GM15510 (cell line): ENCODE data around the gene SUN3.

ENCODE experiments used
- POLR2A ChIP-seq: IDR thresholded peaks from 3 replicates; pipeline ENCODE4 v1.6.1; 2011; ENCODE audit warnings: borderline replicate concordance; ENCODE audit not compliant: insufficient read length; ENCODE audit errors: extremely low read depth

Gene SUN3

DNA sequence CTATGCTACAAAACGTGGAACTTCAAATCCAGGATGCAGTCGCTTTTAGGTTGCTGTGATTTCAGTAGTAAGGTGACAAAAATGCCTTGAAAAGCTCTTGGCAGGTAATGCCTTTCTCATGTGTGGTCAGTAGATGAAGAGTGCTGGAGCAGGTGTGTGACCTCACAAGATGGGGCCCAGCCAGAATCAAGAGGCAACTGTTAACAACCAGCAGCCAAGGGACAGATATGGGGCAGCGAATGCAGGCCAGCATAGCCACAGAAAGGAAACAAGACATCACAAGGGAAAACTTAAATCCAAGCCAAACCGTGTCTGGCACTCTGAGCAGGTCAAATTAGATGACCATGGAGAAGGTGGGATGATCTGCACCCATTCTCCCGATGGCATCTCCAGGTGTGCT, 61.8 kb downstream of the SUN3 start:
- TF ChIP-seq POLR2A, result no peak

DNA sequence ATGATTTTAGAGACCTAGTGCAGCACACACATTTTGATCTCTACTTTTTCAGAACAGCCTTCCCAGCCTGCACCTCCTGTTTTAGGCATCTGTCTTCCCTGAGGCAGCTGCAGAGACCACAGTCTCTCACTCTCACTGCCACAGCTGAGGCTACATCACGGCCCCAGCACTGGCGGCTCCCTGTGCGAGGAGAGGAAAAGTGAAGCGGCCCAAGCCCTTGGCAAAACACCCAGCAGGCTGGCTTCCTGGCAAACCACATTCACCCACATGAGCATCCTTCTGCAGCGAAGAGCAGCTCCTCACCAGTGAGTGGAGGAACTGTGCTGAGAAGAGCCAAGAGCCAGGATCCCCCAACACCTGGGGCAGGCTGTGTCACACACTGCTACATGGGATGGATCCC, 63.5 kb downstream of the SUN3 start:
- TF ChIP-seq POLR2A, result no peak

DNA sequence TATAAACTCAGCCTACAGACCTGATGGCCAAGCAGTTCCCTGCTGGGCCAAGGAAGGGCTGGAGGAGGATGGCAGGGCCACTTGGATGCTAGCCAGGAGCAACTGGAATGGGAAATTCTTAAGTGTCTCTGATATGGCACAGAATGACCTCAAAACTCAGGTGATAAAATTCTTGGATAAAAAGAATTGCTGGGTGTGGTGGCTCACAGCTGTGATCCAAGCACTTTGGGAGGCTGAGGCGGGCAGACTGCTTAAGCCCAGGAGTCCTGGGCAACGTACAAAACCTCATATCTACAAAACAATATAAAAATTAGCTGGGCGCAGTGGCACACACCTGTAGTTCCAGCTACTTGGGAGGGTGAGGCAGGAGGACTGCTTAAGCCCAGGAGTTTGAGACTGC, 66.6 kb downstream of the SUN3 start:
- TF ChIP-seq POLR2A, result no peak

DNA sequence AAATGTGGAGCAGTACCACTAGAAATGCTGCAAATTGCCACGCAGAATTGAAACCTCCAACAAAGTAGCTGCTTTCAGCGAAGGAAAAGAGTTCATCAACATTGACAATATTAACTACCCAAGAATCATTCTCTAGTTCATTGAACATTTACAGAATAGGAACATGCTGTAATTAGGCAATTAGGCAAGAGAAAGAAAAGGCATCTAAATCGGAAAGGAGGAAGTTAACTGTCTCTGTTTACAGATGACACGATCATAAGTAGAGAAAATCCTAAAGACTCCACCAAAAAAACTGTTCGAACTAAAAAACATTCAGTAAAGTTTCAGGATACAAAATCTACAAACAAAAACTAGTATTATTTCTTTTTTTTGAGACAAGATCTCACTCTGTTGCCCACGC, 71.8 kb downstream of the SUN3 start:
- TF ChIP-seq POLR2A, result no peak

GRCh38 chr7:47956220-47956619, 72.7 kb downstream of the SUN3 start:
- no peak for TF ChIP-seq POLR2A

DNA sequence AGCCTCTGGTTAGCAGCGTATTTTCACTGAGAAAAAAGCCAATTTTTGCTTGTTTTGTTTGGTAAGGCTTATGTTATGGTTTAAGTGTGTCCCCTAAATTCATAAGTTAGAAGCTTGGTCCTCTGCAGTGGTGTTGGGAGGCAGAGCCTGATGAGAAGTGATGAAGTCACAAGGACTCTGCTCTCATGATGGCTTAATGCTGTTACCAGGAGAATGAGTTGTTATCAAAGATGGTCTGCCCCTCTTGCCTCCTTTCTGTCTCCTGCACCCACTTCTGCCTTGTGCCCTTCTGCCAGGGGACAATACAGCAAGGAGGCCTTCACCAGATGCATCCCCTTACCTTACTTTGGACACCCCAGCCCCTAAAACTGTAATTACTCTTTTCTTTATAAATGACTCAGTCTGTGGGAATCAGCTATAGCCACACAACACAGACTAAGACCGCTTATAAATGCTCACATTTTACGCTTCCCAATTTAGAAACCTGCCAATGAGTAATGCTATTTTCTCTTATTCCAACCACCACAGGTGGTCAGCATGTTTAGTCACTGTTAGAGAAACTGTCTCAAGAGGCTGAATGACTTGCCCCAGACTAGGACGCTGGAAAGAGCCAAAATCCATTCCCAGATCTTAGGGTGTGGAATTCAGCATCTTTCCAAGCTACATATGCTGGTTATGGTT, 74.5 kb downstream of the SUN3 start:
- no peak for TF ChIP-seq POLR2A

GRCh38 chr7:47953822-47954221, 75.1 kb downstream of the SUN3 start:
- no peak for TF ChIP-seq POLR2A

DNA sequence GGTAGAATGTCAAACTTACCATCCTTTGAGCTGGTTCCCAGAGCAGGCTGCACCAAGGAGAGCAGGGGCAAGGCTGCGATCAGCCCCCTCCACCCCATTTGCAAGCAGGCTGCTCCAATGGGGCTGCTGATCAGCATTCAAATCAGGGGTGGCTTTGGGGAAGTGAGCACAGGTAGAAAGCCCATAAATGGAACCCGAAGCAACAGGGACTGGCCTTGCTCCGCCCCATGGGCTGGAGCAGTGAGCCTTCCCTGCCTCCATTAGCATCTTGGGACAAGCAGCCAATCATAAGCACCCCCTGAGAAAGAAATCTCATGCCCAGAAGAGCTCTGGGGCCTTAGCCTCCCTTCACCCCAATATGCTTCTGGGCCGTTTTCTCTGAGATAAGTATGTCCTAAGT, 76.7 kb downstream of the SUN3 start:
- TF ChIP-seq POLR2A, result no peak

DNA sequence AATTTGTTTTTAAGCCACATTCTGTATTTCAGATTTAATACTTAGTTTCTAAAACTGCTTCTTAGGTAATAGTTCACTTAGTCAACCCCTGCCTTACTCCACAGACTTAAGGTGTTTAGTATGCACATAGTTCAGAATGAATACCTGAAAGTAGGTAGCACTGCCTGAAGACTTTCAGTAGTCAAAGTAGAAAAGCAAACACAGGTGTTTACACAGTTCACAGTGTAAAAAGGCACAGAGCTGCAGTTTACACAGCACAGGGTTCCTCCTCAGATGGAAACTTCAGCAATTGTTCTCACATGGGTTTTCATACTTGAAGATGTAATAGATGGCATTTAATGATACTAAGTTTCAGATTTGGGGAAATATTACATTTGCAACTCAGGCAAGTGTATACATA, 77.5 kb downstream of the SUN3 start:
- TF ChIP-seq POLR2A, result no peak

DNA sequence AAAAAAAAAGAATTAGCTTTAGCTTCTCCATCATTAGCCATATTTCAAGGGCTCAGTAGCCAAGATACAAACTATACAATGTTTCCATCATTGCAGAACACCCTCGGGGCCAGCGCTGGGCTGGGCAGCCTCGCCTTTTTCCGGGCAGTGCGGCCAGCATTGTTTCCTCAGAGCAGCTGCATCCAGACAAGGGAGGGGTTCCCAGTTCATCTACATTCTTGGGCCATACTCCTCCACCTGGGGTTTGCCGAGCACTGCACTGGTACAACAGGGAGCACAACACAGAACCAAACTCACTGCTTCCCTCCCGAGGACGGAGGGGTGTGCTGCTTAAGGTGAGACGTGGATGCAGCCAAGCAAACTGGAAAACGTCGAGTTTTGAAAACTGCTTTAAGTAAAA, 78.2 kb downstream of the SUN3 start:
- no peak for TF ChIP-seq POLR2A

DNA sequence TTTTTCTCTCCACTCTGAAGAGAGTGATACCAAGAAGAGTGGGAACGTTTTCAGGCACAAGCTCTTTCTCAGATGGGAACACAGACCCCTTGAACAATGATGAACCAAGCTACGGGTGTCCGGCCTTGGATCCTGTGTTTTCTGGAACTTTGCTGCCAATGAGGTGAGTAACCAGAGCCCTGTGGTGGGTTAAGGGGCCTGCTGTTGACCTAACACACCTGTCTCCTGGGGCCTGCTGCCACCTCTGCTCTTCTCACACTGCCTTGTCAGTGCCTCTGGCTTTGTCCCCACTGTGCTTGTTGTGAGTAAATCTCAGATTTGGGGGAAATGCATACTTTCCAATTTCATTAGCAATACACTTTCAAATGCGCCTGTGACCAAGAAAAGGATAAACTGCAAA, 79.2 kb downstream of the SUN3 start:
- TF ChIP-seq POLR2A, result no peak

DNA sequence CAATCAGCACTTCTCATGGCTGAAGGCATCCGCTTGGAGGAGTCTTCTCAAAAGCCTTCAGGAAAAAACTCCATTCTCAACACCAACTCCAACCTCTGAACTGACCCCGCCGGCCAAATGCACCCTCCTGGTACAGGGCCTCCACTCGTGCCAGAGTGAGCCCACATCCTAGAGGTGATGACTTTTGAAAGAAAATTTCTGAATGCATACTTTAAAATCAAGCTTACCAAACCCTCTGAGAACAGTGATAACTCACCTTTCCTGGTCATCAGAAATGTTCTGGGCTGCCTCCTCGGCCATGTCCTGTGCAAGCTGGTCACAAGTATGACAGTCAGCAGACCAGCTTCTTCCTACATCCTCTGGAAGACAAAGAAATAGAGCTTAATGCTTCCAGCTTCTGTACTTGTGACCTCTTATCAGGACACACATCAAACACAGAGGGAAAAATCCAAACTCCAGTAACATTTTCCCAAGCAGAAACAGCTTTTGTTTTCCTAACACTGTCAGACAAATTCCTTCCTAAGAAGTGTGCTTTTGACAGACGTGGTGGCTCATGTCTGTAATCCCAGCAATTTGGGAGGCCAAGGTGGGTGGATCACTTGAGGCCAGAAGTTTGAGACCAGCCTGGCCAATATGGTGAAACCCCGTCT, 80.6 kb downstream of the SUN3 start, which contains the start of gene PKD1L1:
Gene PKD1L1, minus strand, starts transcription at position 326 of the 650 bp plus-strand sequence. Its CDS starts 26 bp downstream, at position 300.
- TF ChIP-seq POLR2A, result no peak

DNA sequence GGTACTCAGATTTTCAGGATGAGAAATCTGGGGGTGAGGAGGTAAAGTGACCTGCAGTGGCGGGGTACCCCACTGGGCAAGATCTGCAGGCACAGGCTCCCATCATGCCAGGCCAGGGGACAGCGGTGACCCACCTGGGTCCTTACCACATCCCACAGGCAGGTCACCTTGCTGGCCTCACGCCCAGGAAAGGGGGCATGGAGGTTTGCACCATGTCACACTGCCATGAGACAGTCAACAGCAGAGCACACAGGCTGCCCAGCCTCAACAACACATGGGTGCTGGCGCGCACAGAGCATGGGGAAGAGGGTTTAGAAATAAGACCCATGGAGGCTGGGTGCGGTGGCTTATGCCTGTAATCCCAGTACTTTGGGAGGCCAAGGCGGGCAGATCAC, 81.6 kb downstream of the SUN3 start:
- no peak for TF ChIP-seq POLR2A

DNA sequence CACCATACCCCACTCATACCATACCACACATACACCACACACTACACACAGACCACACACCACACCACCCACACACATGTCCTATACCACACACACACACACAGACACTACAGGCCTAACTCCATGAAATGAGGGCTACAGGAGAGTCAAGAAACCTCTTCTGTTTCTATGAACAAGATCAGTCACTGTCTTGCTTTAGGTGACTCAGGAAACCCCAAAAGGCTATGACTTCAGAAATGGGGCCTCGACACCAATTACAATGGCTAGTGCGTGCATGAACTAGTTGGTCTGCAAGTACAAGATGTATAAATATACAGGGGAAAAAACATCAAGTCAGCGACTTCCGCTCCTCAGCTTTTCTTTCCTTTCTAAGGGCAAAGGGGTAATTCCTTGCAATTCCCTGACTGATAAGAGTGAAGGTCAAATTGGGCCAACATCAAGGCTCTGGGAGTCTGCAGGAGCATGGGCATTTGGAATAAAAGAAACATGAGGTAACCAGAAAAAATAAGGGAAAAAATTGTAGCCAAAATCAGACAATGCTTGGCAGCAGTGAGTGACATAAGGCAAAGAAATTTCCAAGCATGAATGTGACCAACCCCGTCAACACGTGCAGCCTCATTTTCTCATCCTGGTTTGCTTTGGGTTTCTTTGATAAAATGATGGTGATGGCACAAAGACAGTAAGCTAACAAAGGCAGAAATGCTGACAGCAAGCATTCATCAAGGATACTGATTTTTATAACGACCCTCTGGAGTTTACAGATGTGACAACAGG, 82.1 kb downstream of the SUN3 start:
- no peak for TF ChIP-seq POLR2A

- no peak for TF ChIP-seq POLR2A
These were observed 83.5 kb downstream of the SUN3 start for GRCh38 chr7:47945261-47946015.
